ENCODE data around the gene GLYR1. TPM values are rescaled to one million over a fixed set of nuclear protein-coding genes. Genes with fewer than 3 reads are reported as not detected.
A peak's percentile ranks its signal among the peaks of the same experiment; 100 is the strongest.

The GLYR1 gene
- polyA plus RNA-seq, 2 of the 4 experiments (the other 2 are of a cell fraction): 37.1 to 55.1 TPM

- FAIRE-seq (no peak), ATAC-seq (no peak), DNase-seq (ENCODE audit: low read depth in 1 of 2, low spot score in 1 of 2) (no peak)
- H3K27ac ChIP-seq: no peak overlapping the region
- H3K4me2 ChIP-seq: no peak overlapping the region
- WGBS (ENCODE audit: missing lambda C conversion rate): 80% methylated on average over 13 of the region's 13 CpGs
- ChIA-PET POLR2A (interaction anchor here (0.7 to 1.4 kb wide), 2 partner anchors 8 to 35 kb away, joined by 4 read pairs; no protein-coding TSS in a partner anchor), CTCF (interaction anchor here (0.5 to 1.0 kb wide), 4 partner anchors 10 to 185 kb away, joined by 3 to 5 read pairs (median 3); no protein-coding TSS in a partner anchor)
- H3K9me3 ChIP-seq: no peaks in the 10 kb centered on the region
- peak; percentile 75 for TF ChIP-seq ZC3H11A (IDR thresholded peaks at IDR 0.05)
- no peak for TF ChIP-seq RCOR1 (IDR thresholded peaks at IDR 0.05; ENCODE audit: low read depth, low read length)
- H3K4me3 ChIP-seq: no peak overlapping the region
- H3K4me1 ChIP-seq: no peaks in the 10 kb centered on the region
Observed at GRCh38 chr16:4837733-4838501, 9.2 kb downstream of the GLYR1 start.

- CTCF ChIA-PET: interaction anchor here (1.0 kb wide), 1 partner anchor 120 kb away, joined by 5 read pairs; no protein-coding TSS in a partner anchor
- Histone ChIP-seq H3K9me3 (no peaks in the 10 kb centered on the region), H3K27ac (no peak overlapping the region), H3K4me1 (no peaks in the 10 kb centered on the region), H3K4me2 (no peak overlapping the region), H3K4me3 (no peak overlapping the region)
- TF ChIP-seq MYC (IDR thresholded peaks at IDR 0.05; ENCODE audit: borderline replicate concordance, low read length) (no peak), ELK1 (IDR thresholded peaks at IDR 0.05; ENCODE audit: low read depth, low read length) (no peak), SREBF2 (IDR thresholded peaks at IDR 0.05) (no peak), FOSL2 (IDR thresholded peaks at IDR 0.05) (no peak), FOSL2 (CRISPR knock-in tag; IDR thresholded peaks at IDR 0.05) (no peak), POLR2A (IDR thresholded peaks at IDR 0.05; ENCODE audit: low read length) (no peak)
- TF ChIP-seq, protein P1, sequence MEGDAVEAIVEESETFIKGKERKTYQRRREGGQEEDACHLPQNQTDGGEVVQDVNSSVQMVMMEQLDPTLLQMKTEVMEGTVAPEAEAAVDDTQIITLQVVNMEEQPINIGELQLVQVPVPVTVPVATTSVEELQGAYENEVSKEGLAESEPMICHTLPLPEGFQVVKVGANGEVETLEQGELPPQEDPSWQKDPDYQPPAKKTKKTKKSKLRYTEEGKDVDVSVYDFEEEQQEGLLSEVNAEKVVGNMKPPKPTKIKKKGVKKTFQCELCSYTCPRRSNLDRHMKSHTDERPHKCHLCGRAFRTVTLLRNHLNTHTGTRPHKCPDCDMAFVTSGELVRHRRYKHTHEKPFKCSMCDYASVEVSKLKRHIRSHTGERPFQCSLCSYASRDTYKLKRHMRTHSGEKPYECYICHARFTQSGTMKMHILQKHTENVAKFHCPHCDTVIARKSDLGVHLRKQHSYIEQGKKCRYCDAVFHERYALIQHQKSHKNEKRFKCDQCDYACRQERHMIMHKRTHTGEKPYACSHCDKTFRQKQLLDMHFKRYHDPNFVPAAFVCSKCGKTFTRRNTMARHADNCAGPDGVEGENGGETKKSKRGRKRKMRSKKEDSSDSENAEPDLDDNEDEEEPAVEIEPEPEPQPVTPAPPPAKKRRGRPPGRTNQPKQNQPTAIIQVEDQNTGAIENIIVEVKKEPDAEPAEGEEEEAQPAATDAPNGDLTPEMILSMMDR (IDR thresholded peaks at IDR 0.05): no peak
- FAIRE-seq: no peak
- 92% methylated on average over 2 of the region's 2 CpGs for whole genome bisulfite sequencing (ENCODE audit: missing lambda C conversion rate)
- POLR2A ChIA-PET: interaction anchor here (1.4 kb wide), 1 partner anchor 10 kb away, joined by 4 read pairs; no protein-coding TSS in a partner anchor
- ATAC-seq: no peak
- no peak for DNase-seq (ENCODE audit: low read depth in 1 of 2, low spot score in 1 of 2)
Observed at GRCh38 chr16:4836727-4837126, 10.4 kb downstream of the GLYR1 start.

GRCh38 chr16:4833584-4833983 lies 13.5 kb downstream of the GLYR1 start:
- no peak overlapping the region for H3K27ac ChIP-seq
- H3K4me1 ChIP-seq: no peaks in the 10 kb centered on the region
- ChIA-PET POLR2A (no interaction called here), CTCF (no interaction called here)
- no peak for FAIRE-seq
- no peaks in the 10 kb centered on the region for H3K9me3 ChIP-seq
- H3K4me3 ChIP-seq: no peak overlapping the region
- 97% methylated on average over 1 of the region's 1 CpG for WGBS (ENCODE audit: missing lambda C conversion rate)
- ATAC-seq: no peak
- DNase-seq (ENCODE audit: low read depth in 1 of 2, low spot score in 1 of 2): no peak
- no peak for TF ChIP-seq NPAS2 (CRISPR knock-in tag; IDR thresholded peaks at IDR 0.05; ENCODE audit: borderline replicate concordance)
- TF ChIP-seq CBX2 (IDR thresholded peaks at IDR 0.05; ENCODE audit: borderline replicate concordance, low read depth): no peak
- TF ChIP-seq PHF8 (IDR thresholded peaks at IDR 0.05; ENCODE audit: borderline replicate concordance, low read depth): no peak
- no peak for TF ChIP-seq RARB (CRISPR knock-in tag; IDR thresholded peaks at IDR 0.05)
- no peak for TF ChIP-seq RAD21 (conservative IDR thresholded peaks at IDR 0.05 in 1 of 2, IDR thresholded peaks at IDR 0.05 in 1 of 2)
- no peak for TF ChIP-seq EHMT2 (IDR thresholded peaks at IDR 0.05; ENCODE audit: low read depth)
- TF ChIP-seq CEBPB (IDR thresholded peaks at IDR 0.05): no peak
- no peak for TF ChIP-seq HOXB5 (CRISPR knock-in tag; IDR thresholded peaks at IDR 0.05)
- TF ChIP-seq ELK1 (IDR thresholded peaks at IDR 0.05; ENCODE audit: low read depth, low read length): no peak
- TF ChIP-seq MAFK (IDR thresholded peaks at IDR 0.05; ENCODE audit: partially characterized antibody): no peak
- no peak for TF ChIP-seq CBX8 (IDR thresholded peaks at IDR 0.05)
- TF ChIP-seq TFCP2L1 (CRISPR knock-in tag; IDR thresholded peaks at IDR 0.05): no peak
- TF ChIP-seq TP53 (CRISPR knock-in tag; IDR thresholded peaks at IDR 0.05): no peak
- TF ChIP-seq EP300 (IDR thresholded peaks at IDR 0.05): no peak
- no peak for TF ChIP-seq NR3C1 (IDR thresholded peaks at IDR 0.05)
- no peak for TF ChIP-seq ZSCAN20 (CRISPR knock-in tag; IDR thresholded peaks at IDR 0.05)
- no peak for TF ChIP-seq JUN (IDR thresholded peaks at IDR 0.05)
- no peak for TF ChIP-seq GATA3 (IDR thresholded peaks at IDR 0.05; ENCODE audit: borderline replicate concordance)
- TF ChIP-seq NFE2L2 (conservative IDR thresholded peaks at IDR 0.05; ENCODE audit: low read length): no peak
- no peak overlapping the region for H3K4me2 ChIP-seq

All from A549 (cell line).